ENCODE measurements around the gene PSTPIP1. TPM values are rescaled to one million over a fixed set of nuclear protein-coding genes. Genes with fewer than 3 reads are reported as not detected.

The PSTPIP1 gene
- total RNA-seq, 1 donor from 2014 or later = 16.0 TPM

- H3K27me3 ChIP-seq = no peaks in the 10 kb centered on the region
- no peak for DNase-seq
- H3K4me3 ChIP-seq = no peak overlapping the region
- no peaks in the 10 kb centered on the region for H3K36me3 ChIP-seq
- TF ChIP-seq CTCF (IDR thresholded peaks at IDR 0.05) = no peak
- intact Hi-C loops (cut with DNase I) = no loop called here
- no peaks in the 10 kb centered on the region for H3K4me1 ChIP-seq
- no peak overlapping the region for H3K27ac ChIP-seq
- H3K9me3 ChIP-seq = no peaks in the 10 kb centered on the region
- ATAC-seq = no peak
Measured at GRCh38 chr15:77015646-77016320, 20.9 kb downstream of the PSTPIP1 start.

DNA sequence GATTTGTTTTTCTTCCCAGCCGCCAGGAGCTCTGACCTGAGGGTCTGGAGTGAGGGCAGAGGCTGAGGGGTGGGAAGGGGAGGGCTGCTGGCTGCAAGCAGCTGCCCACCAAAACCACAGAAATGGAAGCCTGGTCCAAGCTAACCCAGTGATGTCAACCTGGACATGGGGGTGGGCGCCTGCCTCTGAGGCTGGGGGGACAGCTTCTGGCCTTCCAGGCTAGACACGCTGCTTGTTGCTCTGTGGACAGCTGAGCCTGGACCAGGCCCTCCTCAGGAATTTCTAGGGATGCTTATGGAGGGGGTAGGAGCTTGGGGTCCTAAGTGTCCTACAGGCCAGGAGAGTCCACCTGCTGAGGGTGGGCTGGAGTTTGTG is 21.4 kb downstream of the PSTPIP1 start:
- ATAC-seq = no peak
- H3K9me3 ChIP-seq = no peaks in the 10 kb centered on the region
- H3K4me3 ChIP-seq = no peak overlapping the region
- H3K27ac ChIP-seq = no peak overlapping the region
- intact Hi-C loops (cut with DNase I) = no loop called here
- H3K36me3 ChIP-seq = no peaks in the 10 kb centered on the region
- TF ChIP-seq CTCF (IDR thresholded peaks at IDR 0.05) = no peak
- DNase-seq = no peak
- no peaks in the 10 kb centered on the region for H3K4me1 ChIP-seq
- no peaks in the 10 kb centered on the region for H3K27me3 ChIP-seq

DNA sequence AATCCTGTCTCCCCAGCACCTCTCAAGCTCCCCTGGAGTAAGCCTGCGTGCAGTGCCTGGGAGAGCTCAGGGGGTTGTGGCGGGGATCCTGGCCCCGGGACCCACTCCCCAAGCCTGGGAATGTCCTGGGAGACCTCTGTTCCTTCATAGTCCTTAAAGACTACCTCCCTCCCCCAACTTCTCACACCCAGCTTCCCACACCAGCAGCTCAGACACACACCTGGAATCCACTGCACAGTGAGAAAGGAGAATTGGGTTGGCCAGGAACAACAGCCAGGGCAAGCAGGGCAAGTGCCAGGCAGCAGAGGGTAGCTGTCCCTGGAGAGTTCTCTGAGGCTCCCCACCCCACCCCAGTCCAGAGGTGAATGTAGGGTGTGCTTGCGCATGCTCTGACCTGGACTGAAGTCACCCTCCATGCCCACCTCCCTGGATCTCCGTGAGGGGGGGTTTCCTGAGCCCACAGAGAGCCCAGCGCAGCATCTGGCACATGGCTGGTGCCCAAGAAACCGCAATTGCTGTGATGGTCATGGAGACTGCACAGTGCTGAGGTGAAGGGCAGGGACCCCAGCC is 22.2 kb downstream of the PSTPIP1 start:
- Histone ChIP-seq H3K36me3 (no peaks in the 10 kb centered on the region), H3K4me1 (no peaks in the 10 kb centered on the region), H3K27ac (no peak overlapping the region), H3K4me3 (no peak overlapping the region), H3K27me3 (no peaks in the 10 kb centered on the region), H3K9me3 (no peaks in the 10 kb centered on the region)
- DNase-seq (no peak), ATAC-seq (no peak)
- intact Hi-C loops (cut with DNase I) = no loop called here
- TF ChIP-seq CTCF (IDR thresholded peaks at IDR 0.05) = no peak

DNA sequence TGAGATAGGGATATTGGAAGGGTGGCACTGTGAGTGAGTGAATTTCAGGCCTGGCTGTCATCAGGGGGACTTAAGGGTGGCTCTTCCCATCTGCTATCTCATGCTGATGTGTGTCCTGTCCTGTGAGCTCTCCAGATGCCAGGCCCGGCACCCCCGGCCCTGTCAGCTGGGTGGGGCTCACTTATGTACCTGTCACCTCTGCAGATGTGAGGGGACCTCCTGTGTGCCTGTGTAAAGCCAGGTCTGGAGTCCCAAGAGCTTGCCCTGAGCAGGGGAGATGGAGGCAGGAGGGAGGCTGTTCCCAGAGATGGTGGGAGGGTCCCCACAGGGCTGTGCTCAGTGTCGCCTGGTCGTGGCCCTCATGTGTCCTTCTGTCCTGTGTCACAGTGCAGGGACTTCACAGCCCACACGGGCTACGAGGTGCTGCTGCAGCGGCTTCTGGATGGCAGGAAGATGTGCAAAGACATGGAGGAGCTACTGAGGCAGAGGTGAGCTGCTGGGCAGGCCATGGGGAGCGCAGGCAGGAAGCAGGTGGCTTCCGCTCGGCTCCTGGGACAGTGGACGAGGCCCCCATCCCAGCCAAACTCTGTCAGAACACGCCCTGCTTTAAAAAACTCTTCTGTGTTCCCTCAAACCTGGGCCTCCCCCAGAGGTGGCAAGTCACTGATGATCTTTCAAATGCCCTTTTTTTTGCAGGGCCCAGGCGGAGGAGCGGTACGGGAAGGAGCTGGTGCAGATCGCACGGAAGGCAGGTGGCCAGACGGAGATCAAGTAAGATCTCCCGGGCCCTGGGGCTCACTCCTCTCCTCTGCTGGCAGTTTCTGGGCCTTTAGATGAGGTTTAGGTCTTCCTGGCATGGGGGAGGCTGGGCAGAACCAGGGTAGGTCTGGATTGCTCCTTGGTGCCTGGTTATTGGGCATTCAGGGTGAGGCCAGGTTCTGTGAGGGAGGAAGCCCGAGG is 23.1 kb downstream of the PSTPIP1 start:
- ATAC-seq (no peak), DNase-seq (no peak)
- no peak for TF ChIP-seq CTCF (IDR thresholded peaks at IDR 0.05)
- Histone ChIP-seq H3K9me3 (no peaks in the 10 kb centered on the region), H3K4me3 (no peak overlapping the region), H3K27ac (no peak overlapping the region), H3K4me1 (no peaks in the 10 kb centered on the region), H3K36me3 (no peaks in the 10 kb centered on the region), H3K27me3 (no peaks in the 10 kb centered on the region)
- intact Hi-C loops (cut with DNase I) = no loop called here

DNA sequence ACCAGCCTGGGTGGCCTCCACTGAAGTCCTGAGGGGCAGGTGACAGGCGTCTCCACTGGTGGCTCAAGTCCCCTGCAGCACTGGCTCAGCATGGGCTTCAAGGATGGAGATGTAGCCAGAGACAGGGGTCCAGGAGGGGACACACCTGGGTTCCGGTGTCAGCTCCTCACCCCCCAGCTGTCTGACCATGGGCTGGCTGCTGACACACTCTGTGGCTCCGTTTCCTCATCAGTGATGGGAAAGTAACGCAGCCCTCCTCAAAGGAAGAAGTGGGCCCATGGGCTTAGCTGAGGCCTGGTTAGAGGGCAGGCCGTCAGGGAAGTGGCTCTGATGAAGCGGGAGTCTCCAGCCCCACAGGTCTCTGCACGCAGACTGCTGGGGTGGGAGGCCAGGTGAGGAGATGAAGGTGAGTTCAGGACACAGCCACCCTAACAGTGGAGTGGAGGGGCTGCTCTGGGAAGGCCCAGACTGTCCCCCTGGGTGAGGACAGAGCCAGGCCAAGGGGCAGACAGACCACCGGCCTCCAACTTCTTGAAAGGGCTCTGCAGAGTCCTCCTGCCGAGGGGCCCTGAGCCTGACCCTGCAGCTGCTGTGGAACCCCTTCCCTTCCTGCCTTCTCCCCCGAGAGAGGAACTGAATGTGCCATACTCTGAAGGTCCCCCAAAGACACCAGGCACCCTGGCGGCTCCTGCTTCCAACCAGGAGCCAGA is 24.0 kb downstream of the PSTPIP1 start:
- Histone ChIP-seq H3K27ac (no peak overlapping the region), H3K4me1 (no peaks in the 10 kb centered on the region), H3K27me3 (no peaks in the 10 kb centered on the region), H3K4me3 (no peak overlapping the region), H3K9me3 (no peaks in the 10 kb centered on the region), H3K36me3 (no peaks in the 10 kb centered on the region)
- no peak for ATAC-seq
- TF ChIP-seq CTCF (IDR thresholded peaks at IDR 0.05) = no peak
- no peak for DNase-seq
- intact Hi-C loops (cut with DNase I) = no loop called here

All from upper lobe of right lung (tissue), 1 donor.